AG04450 (cell line): ENCODE data around the gene HRK. TPM values are rescaled to one million over a fixed set of nuclear protein-coding genes. Genes with fewer than 3 reads are reported as not detected.
A peak's percentile ranks its signal among the peaks of the same experiment; 100 is the strongest.

ENCODE experiments used
- CTCF ChIA-PET: fragments of 300-600, 350-600 bp; formaldehyde crosslinking; extraction: SDS; loops from one replicate; lab custom pipeline; 2022; ENCODE audit warnings: antibody characterized with exemption, inconsistent platforms; lab: Charles Lee
- POLR2A ChIA-PET: fragments of 350-600 bp; formaldehyde crosslinking; extraction: SDS; loops from one replicate; lab custom pipeline; 2021; ENCODE audit warnings: antibody characterized with exemption, inconsistent platforms; lab: Yijun Ruan, JAX
- DNase-seq: peaks from one replicate; pipeline ENCODE4 v3.0.0-alpha.2; 2011; ENCODE audit warnings: low read depth, low spot score
- H3K27ac ChIP-seq: one replicate; pipeline ENCODE4 v1.5.1; 2012; ENCODE audit warnings: low read depth, low read length, control low read depth
- H3K27me3 ChIP-seq: one replicate; pipeline ENCODE4 v1.6.0; 2012; ENCODE audit warnings: low read length; ENCODE audit not compliant: control insufficient read depth, insufficient read depth
- H3K4me3 ChIP-seq: 2 replicates; pipeline ENCODE4 v1.5.1; 2011; ENCODE audit warnings: mild to moderate bottlenecking, low read depth, low read length, control low read depth
- H3K9me3 ChIP-seq: 2 replicates; pipeline ENCODE4 v1.5.1; 2012; ENCODE audit warnings: low read length; ENCODE audit not compliant: control insufficient read depth, insufficient read depth
- CTCF ChIP-seq: IDR thresholded peaks from 2 replicates; pipeline ENCODE4 v1.5.1; 2011; ENCODE audit warnings: low read depth, low read length, control low read depth, inconsistent platforms
- polyA plus RNA-seq: library from polyadenylated mRNA; depleted of rRNA; stranded (reverse); fragments of >200 nt; gene quantifications from 2 replicates; pipeline ENCODE4 v1.2.3, GENCODE V29; 2011

The HRK gene
- polyA plus RNA-seq, 1 experiment = not detected

- POLR2A ChIA-PET = no interaction called here
Measured at GRCh38 chr12:116926283-116927243, 45.3 kb upstream of the HRK start.

GRCh38 chr12:116924558-116925453 is 43.6 kb upstream of the HRK start:
- POLR2A ChIA-PET = interaction anchor here (0.6 to 1.0 kb wide), 2 partner anchors 14 to 15 kb away, joined by 3 read pairs; partner anchors contain the start of gene FBXW8
- TF ChIP-seq CTCF = no peak
- CTCF ChIA-PET = interaction anchor here (0.6 kb wide), 1 partner anchor 51 kb away, joined by 7 read pairs; no protein-coding TSS in a partner anchor
- Histone ChIP-seq H3K27me3 (no peaks in the 10 kb centered on the region), H3K4me3 (no peak overlapping the region), H3K9me3 (no peaks in the 10 kb centered on the region), H3K27ac (no peak overlapping the region)
- DNase-seq = peak; percentile 44

More at GRCh38 chr12:116926283-116927243, 45.3 kb upstream of the HRK start:
- no peak for DNase-seq
- H3K4me3 ChIP-seq = no peak overlapping the region
- CTCF ChIA-PET = no interaction called here
- no peaks in the 10 kb centered on the region for H3K9me3 ChIP-seq
- TF ChIP-seq CTCF = no peak
- H3K27ac ChIP-seq = no peak overlapping the region
- H3K27me3 ChIP-seq = no peaks in the 10 kb centered on the region

GRCh38 chr12:116922194-116922897 is 41.1 kb upstream of the HRK start:
- ChIA-PET CTCF (no interaction called here), POLR2A (no interaction called here)
- H3K27me3 ChIP-seq = no peaks in the 10 kb centered on the region
- no peak overlapping the region for H3K4me3 ChIP-seq
- DNase-seq = no peak
- no peak for TF ChIP-seq CTCF
- no peaks in the 10 kb centered on the region for H3K9me3 ChIP-seq
- no peak overlapping the region for H3K27ac ChIP-seq

GRCh38 chr12:116920939-116921338 is 39.7 kb upstream of the HRK start:
- CTCF ChIA-PET = interaction anchor here (0.6 kb wide), 1 partner anchor 1087 kb away, joined by 5 read pairs; no protein-coding TSS in a partner anchor
- DNase-seq = no peak
- no peak for TF ChIP-seq CTCF
- Histone ChIP-seq H3K27me3 (no peaks in the 10 kb centered on the region), H3K27ac (no peak overlapping the region), H3K4me3 (no peak overlapping the region), H3K9me3 (peaks cover 7% of the 10 kb centered on the region; the same call in 1 of the 2 replicates)
- POLR2A ChIA-PET = no interaction called here
